ENCODE data around the gene ALPP.
"Not testable (repeated sequence)": the region's sequence is repeated elsewhere in the genome, so short reads cannot be mapped to it uniquely, and the experiment has no call there.

DNA sequence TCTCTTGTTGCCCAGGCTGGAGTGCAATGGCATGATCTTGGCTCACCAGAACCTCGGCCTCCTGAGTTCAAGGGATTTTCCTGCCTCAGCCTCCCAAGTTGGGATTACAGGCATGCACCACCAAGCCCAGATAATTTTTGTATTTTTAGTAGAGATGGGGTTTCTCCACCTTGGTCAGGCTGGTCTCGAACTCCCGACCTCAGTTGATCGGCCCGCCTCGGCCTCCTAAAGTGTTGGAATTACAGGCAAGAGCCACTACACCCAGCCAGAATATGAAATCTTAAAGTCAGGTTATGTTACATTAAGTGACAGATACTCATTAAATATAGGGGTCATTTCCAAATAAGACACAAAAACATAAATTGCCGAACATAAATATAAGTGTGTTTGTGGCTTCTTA lies 15.9 kb downstream of the ALPP start:
- TF ChIP-seq, protein P1, sequence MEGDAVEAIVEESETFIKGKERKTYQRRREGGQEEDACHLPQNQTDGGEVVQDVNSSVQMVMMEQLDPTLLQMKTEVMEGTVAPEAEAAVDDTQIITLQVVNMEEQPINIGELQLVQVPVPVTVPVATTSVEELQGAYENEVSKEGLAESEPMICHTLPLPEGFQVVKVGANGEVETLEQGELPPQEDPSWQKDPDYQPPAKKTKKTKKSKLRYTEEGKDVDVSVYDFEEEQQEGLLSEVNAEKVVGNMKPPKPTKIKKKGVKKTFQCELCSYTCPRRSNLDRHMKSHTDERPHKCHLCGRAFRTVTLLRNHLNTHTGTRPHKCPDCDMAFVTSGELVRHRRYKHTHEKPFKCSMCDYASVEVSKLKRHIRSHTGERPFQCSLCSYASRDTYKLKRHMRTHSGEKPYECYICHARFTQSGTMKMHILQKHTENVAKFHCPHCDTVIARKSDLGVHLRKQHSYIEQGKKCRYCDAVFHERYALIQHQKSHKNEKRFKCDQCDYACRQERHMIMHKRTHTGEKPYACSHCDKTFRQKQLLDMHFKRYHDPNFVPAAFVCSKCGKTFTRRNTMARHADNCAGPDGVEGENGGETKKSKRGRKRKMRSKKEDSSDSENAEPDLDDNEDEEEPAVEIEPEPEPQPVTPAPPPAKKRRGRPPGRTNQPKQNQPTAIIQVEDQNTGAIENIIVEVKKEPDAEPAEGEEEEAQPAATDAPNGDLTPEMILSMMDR (IDR thresholded peaks at IDR 0.05; ENCODE audit: borderline replicate concordance, extremely low read depth, low read length, poor library complexity, severe bottlenecking): not testable (repeated sequence)
- TF ChIP-seq EZH2 (IDR thresholded peaks at IDR 0.05; ENCODE audit: borderline replicate concordance, low read depth, low read length, severe bottlenecking): not testable (repeated sequence)
